Measurements from ENCODE around the gene RPS6KA5.

The RPS6KA5 gene

DNA sequence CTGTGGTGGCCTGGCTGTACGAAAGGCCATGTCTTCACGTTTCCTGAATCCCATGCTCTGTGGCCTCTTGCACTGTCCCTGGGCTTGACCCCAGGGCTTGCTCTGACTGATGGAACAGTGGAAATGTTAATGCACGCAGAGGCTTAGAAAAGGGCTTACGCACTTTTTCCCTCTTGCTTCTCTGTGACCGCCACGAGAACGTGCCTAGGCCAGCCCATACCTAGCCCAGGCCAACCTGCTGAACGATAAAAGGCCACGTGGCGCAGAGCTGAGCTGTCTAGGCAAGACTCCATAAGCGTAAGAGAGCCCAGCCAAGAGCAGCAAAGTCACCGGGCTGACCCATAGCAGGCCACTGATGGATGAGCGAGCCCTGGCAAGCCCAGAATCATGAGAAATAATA lies 262.5 kb downstream of the RPS6KA5 start:
- DNase-seq = no peak

All from stimulated activated CD4-positive, alpha-beta T cell treated with anti-CD3 and anti-CD28 coated beads, Interleukin-4, amount 100 ng/mL, for 4 hours (primary cell).